ENCODE data around the gene SMU1. TPM values are rescaled to one million over a fixed set of nuclear protein-coding genes. Genes with fewer than 3 reads are reported as not detected.

The SMU1 gene
- total RNA-seq, 4 donors from 2014 or later = 17.8 to 22.6 (median 19.6) TPM

DNA sequence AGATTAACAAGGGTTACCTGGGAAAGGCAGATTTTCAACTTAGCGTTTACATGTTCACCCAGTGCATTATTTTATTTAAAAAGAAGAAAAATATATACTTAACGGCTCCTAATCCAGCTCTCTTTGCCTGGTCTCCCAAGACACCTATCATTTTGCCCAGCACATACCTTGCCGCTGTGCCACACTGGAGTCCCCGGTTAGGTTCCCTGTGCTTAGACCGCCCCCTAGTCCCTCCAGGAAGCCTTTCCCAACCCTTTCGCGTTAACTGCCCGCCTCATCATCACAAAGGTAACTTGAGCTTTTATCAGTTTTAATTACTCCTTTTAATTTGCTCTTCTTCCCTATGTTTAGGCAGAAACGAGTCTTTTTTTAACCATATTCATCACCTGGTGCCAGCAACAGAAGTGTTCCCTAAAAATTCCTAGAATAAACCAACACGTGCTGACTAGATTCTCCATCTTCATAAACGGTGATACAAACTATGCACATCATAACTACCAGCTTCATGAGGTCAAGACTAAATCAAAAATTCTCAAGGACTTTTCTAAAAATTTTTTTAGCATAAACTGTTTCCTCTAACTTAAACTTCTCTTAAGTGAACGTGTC lies 31.7 kb downstream of the SMU1 start:
- DNase-seq (ENCODE audit: extremely low spot score) = no peak
- peaks cover 6 to 19% (median 10%) of the 10 kb centered on the region in 4 donors for H3K4me1 ChIP-seq
- no peaks in the 10 kb centered on the region for H3K9me3 ChIP-seq
- intact Hi-C loops (cut with DNase I) = no loop called here
- peak overlapping the region; percentile 60 to 86 (median 68) for H3K4me3 ChIP-seq
- WGBS = 37% methylated on average over 12 of the region's 12 CpGs
- H3K27ac ChIP-seq (replicated peaks in 1 of 4) = peak overlapping the region; percentile 91 to 98 (median 95)
- TF ChIP-seq, protein P1, sequence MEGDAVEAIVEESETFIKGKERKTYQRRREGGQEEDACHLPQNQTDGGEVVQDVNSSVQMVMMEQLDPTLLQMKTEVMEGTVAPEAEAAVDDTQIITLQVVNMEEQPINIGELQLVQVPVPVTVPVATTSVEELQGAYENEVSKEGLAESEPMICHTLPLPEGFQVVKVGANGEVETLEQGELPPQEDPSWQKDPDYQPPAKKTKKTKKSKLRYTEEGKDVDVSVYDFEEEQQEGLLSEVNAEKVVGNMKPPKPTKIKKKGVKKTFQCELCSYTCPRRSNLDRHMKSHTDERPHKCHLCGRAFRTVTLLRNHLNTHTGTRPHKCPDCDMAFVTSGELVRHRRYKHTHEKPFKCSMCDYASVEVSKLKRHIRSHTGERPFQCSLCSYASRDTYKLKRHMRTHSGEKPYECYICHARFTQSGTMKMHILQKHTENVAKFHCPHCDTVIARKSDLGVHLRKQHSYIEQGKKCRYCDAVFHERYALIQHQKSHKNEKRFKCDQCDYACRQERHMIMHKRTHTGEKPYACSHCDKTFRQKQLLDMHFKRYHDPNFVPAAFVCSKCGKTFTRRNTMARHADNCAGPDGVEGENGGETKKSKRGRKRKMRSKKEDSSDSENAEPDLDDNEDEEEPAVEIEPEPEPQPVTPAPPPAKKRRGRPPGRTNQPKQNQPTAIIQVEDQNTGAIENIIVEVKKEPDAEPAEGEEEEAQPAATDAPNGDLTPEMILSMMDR (IDR thresholded peaks at IDR 0.05) = peak; percentile 12 to 20 (median 14)
- TF ChIP-seq POLR2A (IDR thresholded peaks at IDR 0.05; ENCODE audit: low read depth) = no peak
- H3K27me3 ChIP-seq = no peaks in the 10 kb centered on the region
- peaks cover 29 to 52% (median 43%) of the 10 kb centered on the region in 4 donors for H3K36me3 ChIP-seq

- no peaks in the 10 kb centered on the region for H3K9me3 ChIP-seq
- no peaks in the 10 kb centered on the region for H3K27me3 ChIP-seq
- TF ChIP-seq POLR2A (IDR thresholded peaks at IDR 0.05; ENCODE audit: low read depth) = no peak
- TF ChIP-seq POLR2AphosphoS5 (IDR thresholded peaks at IDR 0.05) = peak; percentile 81 to 86
- peak; percentile 10 for TF ChIP-seq EP300 (IDR thresholded peaks at IDR 0.05)
- peak; percentile 97 for DNase-seq (ENCODE audit: extremely low spot score)
- under 1% methylated on average over 33 of the region's 41 CpGs for WGBS
- H3K4me1 ChIP-seq = peaks cover 6 to 19% (median 10%) of the 10 kb centered on the region in 4 donors
- peak overlapping the region; percentile 60 to 86 (median 68) for H3K4me3 ChIP-seq
- H3K36me3 ChIP-seq = peaks cover 29 to 52% (median 43%) of the 10 kb centered on the region in 4 donors
- intact Hi-C loops (cut with DNase I) = no loop called here
- H3K27ac ChIP-seq (replicated peaks in 1 of 4) = peak overlapping the region; percentile 91 to 98 (median 95)
These were observed 32.3 kb downstream of the SMU1 start for GRCh38 chr9:33044162-33044673.

- TF ChIP-seq POLR2AphosphoS5 (IDR thresholded peaks at IDR 0.05) = no peak
- TF ChIP-seq, protein P1 (IDR thresholded peaks at IDR 0.05) = no peak
- no peak for TF ChIP-seq POLR2A (IDR thresholded peaks at IDR 0.05; ENCODE audit: low read depth)
- no peak for TF ChIP-seq EP300 (IDR thresholded peaks at IDR 0.05)
- 36% methylated on average over 8 of the region's 8 CpGs for WGBS
- Histone ChIP-seq H3K36me3 (peaks cover 32 to 52% (median 46%) of the 10 kb centered on the region in 4 donors), H3K9me3 (no peaks in the 10 kb centered on the region), H3K4me1 (peaks cover 6 to 19% (median 10%) of the 10 kb centered on the region in 4 donors), H3K27me3 (no peaks in the 10 kb centered on the region), H3K27ac (replicated peaks in 1 of 4) (peak overlapping the region; percentile 91 to 98 (median 95)), H3K4me3 (peak overlapping the region; percentile 60 to 86 (median 68))
- intact Hi-C loops (cut with DNase I) = no loop called here
- no peak for DNase-seq (ENCODE audit: extremely low spot score)
These were observed 32.8 kb downstream of the SMU1 start for GRCh38 chr9:33043671-33044070.

- intact Hi-C loops (cut with DNase I) = no loop called here
- no peak for DNase-seq (ENCODE audit: extremely low spot score)
- Histone ChIP-seq H3K4me3 (no peak overlapping the region), H3K4me1 (peaks cover 6 to 19% (median 10%) of the 10 kb centered on the region in 4 donors), H3K27me3 (no peaks in the 10 kb centered on the region), H3K36me3 (peaks cover 36 to 52% (median 46%) of the 10 kb centered on the region in 4 donors), H3K9me3 (no peaks in the 10 kb centered on the region), H3K27ac (replicated peaks in 1 of 4) (peak overlapping the region in 1 of 4 donors; percentile 92)
- TF ChIP-seq POLR2AphosphoS5 (IDR thresholded peaks at IDR 0.05) = no peak
- no peak for TF ChIP-seq POLR2A (IDR thresholded peaks at IDR 0.05; ENCODE audit: low read depth)
- TF ChIP-seq EP300 (IDR thresholded peaks at IDR 0.05) = no peak
- TF ChIP-seq, protein P1 (IDR thresholded peaks at IDR 0.05) = no peak
- 83% methylated on average over 8 of the region's 8 CpGs for WGBS
These were observed 34.0 kb downstream of the SMU1 start for GRCh38 chr9:33042473-33042872.

DNA sequence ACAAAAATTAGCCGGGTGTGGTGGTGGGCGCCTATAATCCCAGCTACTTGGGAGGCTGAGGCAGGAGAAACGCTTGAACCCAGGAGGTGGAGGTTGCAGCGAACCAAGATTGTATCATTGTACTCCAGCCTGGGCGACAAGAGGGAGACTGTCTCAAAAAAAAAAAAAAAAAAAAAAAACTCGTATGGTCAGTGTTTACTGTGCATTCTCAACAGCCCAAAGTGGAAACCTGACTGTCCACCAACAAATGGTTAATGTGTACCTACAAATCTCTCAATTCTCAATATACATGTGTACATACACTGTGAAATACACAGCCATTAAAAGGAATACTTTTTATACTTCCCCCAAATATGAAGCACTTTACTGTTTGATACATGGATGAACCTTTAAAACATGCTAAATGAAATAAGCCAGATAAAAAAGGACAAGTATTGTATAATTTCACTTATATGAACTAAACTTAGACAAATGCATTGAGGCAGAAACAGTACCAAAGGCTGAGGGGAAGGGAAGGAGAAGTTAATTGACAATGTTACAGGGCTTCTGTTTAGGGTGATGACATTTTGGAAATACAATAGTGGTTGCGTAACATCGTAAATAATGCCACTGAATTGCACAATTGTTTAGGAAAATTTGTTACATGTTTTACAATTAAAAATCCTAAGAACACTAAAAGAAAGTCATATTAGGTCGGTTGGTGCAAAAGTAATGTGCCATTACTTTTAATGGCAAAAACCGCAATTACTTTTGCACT lies 34.9 kb downstream of the SMU1 start:
- no peak overlapping the region for H3K4me3 ChIP-seq
- H3K9me3 ChIP-seq = no peaks in the 10 kb centered on the region
- 88% methylated on average over 10 of the region's 10 CpGs for WGBS
- peaks cover 36 to 52% (median 47%) of the 10 kb centered on the region in 4 donors for H3K36me3 ChIP-seq
- H3K27ac ChIP-seq (replicated peaks in 1 of 4) = peak overlapping the region in 1 of 4 donors; percentile 92
- no peaks in the 10 kb centered on the region for H3K27me3 ChIP-seq
- TF ChIP-seq, protein P1 (IDR thresholded peaks at IDR 0.05) = no peak
- TF ChIP-seq POLR2A (IDR thresholded peaks at IDR 0.05; ENCODE audit: low read depth) (no peak), POLR2AphosphoS5 (IDR thresholded peaks at IDR 0.05) (no peak), EP300 (IDR thresholded peaks at IDR 0.05) (no peak)
- no peak for DNase-seq (ENCODE audit: extremely low spot score)
- intact Hi-C loops (cut with DNase I) = no loop called here
- H3K4me1 ChIP-seq = peaks cover 6 to 19% (median 10%) of the 10 kb centered on the region in 4 donors

Measured in esophagus muscularis mucosa (tissue), 4 donors.